ENCODE measurements around the gene STK32B. TPM values are rescaled to one million over a fixed set of nuclear protein-coding genes. Genes with fewer than 3 reads are reported as not detected.

Gene STK32B
- total and polyA plus RNA-seq, 4 donors = 0.02 to 0.28 (median 0.08) TPM; not detected in 1

DNA sequence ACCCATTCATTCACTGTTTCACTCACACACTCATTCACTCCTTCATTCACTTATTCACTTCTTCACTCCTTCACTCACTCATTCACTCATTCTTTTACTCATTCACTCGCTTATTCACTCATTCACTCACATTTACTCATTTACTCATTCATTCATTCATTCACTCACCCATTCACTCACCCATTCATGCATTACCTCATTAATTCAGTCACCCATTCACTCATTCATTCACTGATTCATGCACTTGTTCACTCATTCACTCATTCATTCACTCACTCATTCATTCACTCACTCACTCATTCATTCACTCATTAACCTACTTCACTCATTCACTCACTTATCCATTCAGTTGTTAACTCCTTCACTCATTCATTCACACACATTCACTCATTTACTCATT is 70.8 kb downstream of the STK32B start:
- no peak for DNase-seq (ENCODE audit: low spot score)
- H3K27me3 ChIP-seq (ENCODE audit: control insufficient read depth in 4 of 4, insufficient read depth in 4 of 4, low read length in 3 of 4) = peaks cover 0 to 2% (median 0%) of the 10 kb centered on the region in 4 donors
- WGBS = 93% methylated on average over 1 of the region's 1 CpG
- no peak for TF ChIP-seq RAD21 (IDR thresholded peaks at IDR 0.05)
- no peak for TF ChIP-seq SP1 (IDR thresholded peaks at IDR 0.05)
- no peak for TF ChIP-seq HNF4G (IDR thresholded peaks at IDR 0.05)
- TF ChIP-seq GABPA (IDR thresholded peaks at IDR 0.05 in 1 of 2, conservative IDR thresholded peaks at IDR 0.05 in 1 of 2) = no peak
- no peak for TF ChIP-seq MAX (IDR thresholded peaks at IDR 0.05)
- no peak for TF ChIP-seq JUND (IDR thresholded peaks at IDR 0.05)
- H3K4me3 ChIP-seq (ENCODE audit: low read depth in 1 of 3, low read length in 3 of 3) = no peak overlapping the region
- no peak overlapping the region for H3K27ac ChIP-seq (ENCODE audit: low read depth in 1 of 2, low read length in 2 of 2)
- no peaks in the 10 kb centered on the region for H3K4me1 ChIP-seq (ENCODE audit: control insufficient read depth in 4 of 4, insufficient read depth in 4 of 4, low read length in 3 of 4)
- no peaks in the 10 kb centered on the region for H3K9me3 ChIP-seq (ENCODE audit: control insufficient read depth in 4 of 4, low read length in 3 of 4)
- no peak overlapping the region for H3K9ac ChIP-seq (ENCODE audit: low read depth in 1 of 2, low read length in 2 of 2)
- no peaks in the 10 kb centered on the region for H3K36me3 ChIP-seq (ENCODE audit: control insufficient read depth in 4 of 4, insufficient read depth in 3 of 4, low read depth in 1 of 4, low read length in 3 of 4)

GRCh38 chr4:5124876-5125275 is 73.6 kb downstream of the STK32B start:
- TF ChIP-seq SP1 (IDR thresholded peaks at IDR 0.05) = no peak
- no peaks in the 10 kb centered on the region for H3K4me1 ChIP-seq (ENCODE audit: control insufficient read depth in 4 of 4, insufficient read depth in 4 of 4, low read length in 3 of 4)
- DNase-seq (ENCODE audit: low spot score) = no peak
- no peaks in the 10 kb centered on the region for H3K9me3 ChIP-seq (ENCODE audit: control insufficient read depth in 4 of 4, low read length in 3 of 4)
- no peak overlapping the region for H3K4me3 ChIP-seq (ENCODE audit: low read depth in 1 of 3, low read length in 3 of 3)
- 67% methylated on average over 2 of the region's 2 CpGs for WGBS
- no peak overlapping the region for H3K9ac ChIP-seq (ENCODE audit: low read depth in 1 of 2, low read length in 2 of 2)
- peaks cover 0 to 2% (median 0%) of the 10 kb centered on the region in 4 donors for H3K27me3 ChIP-seq (ENCODE audit: control insufficient read depth in 4 of 4, insufficient read depth in 4 of 4, low read length in 3 of 4)
- no peaks in the 10 kb centered on the region for H3K36me3 ChIP-seq (ENCODE audit: control insufficient read depth in 4 of 4, insufficient read depth in 3 of 4, low read depth in 1 of 4, low read length in 3 of 4)
- no peak overlapping the region for H3K27ac ChIP-seq (ENCODE audit: low read depth in 1 of 2, low read length in 2 of 2)

DNA sequence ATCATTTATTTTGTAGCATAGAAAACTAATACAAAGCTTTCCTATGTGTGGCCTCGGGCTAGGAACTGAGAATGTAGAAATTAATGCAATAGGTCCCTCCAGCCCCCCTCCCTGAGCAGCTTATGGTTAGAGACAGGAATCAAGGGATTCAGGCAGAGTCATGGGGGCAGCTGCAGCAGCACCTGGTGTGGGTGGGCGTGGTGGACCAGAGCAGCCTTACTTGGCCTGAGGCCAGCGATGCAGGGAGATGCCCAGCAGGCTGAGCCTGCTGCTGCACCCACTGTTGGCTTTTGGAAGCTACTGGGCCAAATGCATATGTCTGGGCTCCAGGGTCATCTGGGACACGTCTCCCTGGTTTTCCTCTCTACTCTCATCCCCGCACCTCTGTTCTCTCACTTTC is 74.0 kb downstream of the STK32B start:
- Histone ChIP-seq H3K9me3 (ENCODE audit: control insufficient read depth in 4 of 4, low read length in 3 of 4) (no peaks in the 10 kb centered on the region), H3K27me3 (ENCODE audit: control insufficient read depth in 4 of 4, insufficient read depth in 4 of 4, low read length in 3 of 4) (peaks cover 0 to 2% (median 0%) of the 10 kb centered on the region in 4 donors), H3K4me1 (ENCODE audit: control insufficient read depth in 4 of 4, insufficient read depth in 4 of 4, low read length in 3 of 4) (no peaks in the 10 kb centered on the region), H3K36me3 (ENCODE audit: control insufficient read depth in 4 of 4, insufficient read depth in 3 of 4, low read depth in 1 of 4, low read length in 3 of 4) (no peaks in the 10 kb centered on the region), H3K27ac (ENCODE audit: low read depth in 1 of 2, low read length in 2 of 2) (no peak overlapping the region), H3K9ac (ENCODE audit: low read depth in 1 of 2, low read length in 2 of 2) (no peak overlapping the region), H3K4me3 (ENCODE audit: low read depth in 1 of 3, low read length in 3 of 3) (no peak overlapping the region)
- DNase-seq (ENCODE audit: low spot score) = no peak
- 70% methylated on average over 5 of the region's 5 CpGs for WGBS
- TF ChIP-seq RXRA (IDR thresholded peaks at IDR 0.05) = no peak
- no peak for TF ChIP-seq GABPA (IDR thresholded peaks at IDR 0.05 in 1 of 2, conservative IDR thresholded peaks at IDR 0.05 in 1 of 2)
- no peak for TF ChIP-seq RAD21 (IDR thresholded peaks at IDR 0.05)

- Histone ChIP-seq H3K9ac (ENCODE audit: low read depth in 1 of 2, low read length in 2 of 2) (no peak overlapping the region), H3K36me3 (ENCODE audit: control insufficient read depth in 4 of 4, insufficient read depth in 3 of 4, low read depth in 1 of 4, low read length in 3 of 4) (no peaks in the 10 kb centered on the region), H3K4me3 (ENCODE audit: low read depth in 1 of 3, low read length in 3 of 3) (no peak overlapping the region), H3K27me3 (ENCODE audit: control insufficient read depth in 4 of 4, insufficient read depth in 4 of 4, low read length in 3 of 4) (peaks cover 0 to 2% (median 0%) of the 10 kb centered on the region in 4 donors), H3K4me1 (ENCODE audit: control insufficient read depth in 4 of 4, insufficient read depth in 4 of 4, low read length in 3 of 4) (no peaks in the 10 kb centered on the region), H3K27ac (ENCODE audit: low read depth in 1 of 2, low read length in 2 of 2) (no peak overlapping the region), H3K9me3 (ENCODE audit: control insufficient read depth in 4 of 4, low read length in 3 of 4) (peaks cover 0 to 1% (median 0%) of the 10 kb centered on the region in 4 donors)
- no peak for DNase-seq (ENCODE audit: low spot score)
- WGBS = 73% methylated on average over 5 of the region's 5 CpGs
- no peak for TF ChIP-seq RXRA (IDR thresholded peaks at IDR 0.05)
- no peak for TF ChIP-seq EGR1 (IDR thresholded peaks at IDR 0.05; ENCODE audit: low read depth in 2 of 2)
- no peak for TF ChIP-seq JUND (IDR thresholded peaks at IDR 0.05)
Measured at GRCh38 chr4:5126231-5126630, 75.0 kb downstream of the STK32B start.

DNA sequence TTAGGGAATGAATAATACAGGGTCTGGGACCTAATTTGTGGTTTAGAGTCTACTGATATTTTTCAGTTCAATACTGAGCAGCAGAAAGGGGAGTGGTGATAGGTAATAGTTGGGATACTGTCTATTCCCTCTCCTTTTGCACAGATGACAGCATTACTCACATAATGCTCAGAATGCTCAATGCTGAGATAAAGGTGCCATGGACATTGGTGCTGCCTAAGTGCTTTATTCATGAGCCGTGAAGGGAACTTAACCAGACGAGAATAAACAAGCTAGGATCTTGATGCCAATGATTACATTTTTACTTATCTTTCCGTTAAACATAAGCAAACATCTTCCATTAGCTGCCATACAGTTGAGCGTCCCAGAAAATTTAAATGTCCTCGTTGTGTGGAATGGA is 75.6 kb downstream of the STK32B start:
- 62% methylated on average over 5 of the region's 5 CpGs for WGBS
- Histone ChIP-seq H3K36me3 (ENCODE audit: control insufficient read depth in 4 of 4, insufficient read depth in 3 of 4, low read depth in 1 of 4, low read length in 3 of 4) (no peaks in the 10 kb centered on the region), H3K27me3 (ENCODE audit: control insufficient read depth in 4 of 4, insufficient read depth in 4 of 4, low read length in 3 of 4) (peaks cover 0 to 5% (median 0%) of the 10 kb centered on the region in 4 donors), H3K27ac (ENCODE audit: low read depth in 1 of 2, low read length in 2 of 2) (no peak overlapping the region), H3K4me1 (ENCODE audit: control insufficient read depth in 4 of 4, insufficient read depth in 4 of 4, low read length in 3 of 4) (no peaks in the 10 kb centered on the region), H3K9me3 (ENCODE audit: control insufficient read depth in 4 of 4, low read length in 3 of 4) (peaks cover 0 to 1% (median 0%) of the 10 kb centered on the region in 4 donors), H3K9ac (ENCODE audit: low read depth in 1 of 2, low read length in 2 of 2) (no peak overlapping the region), H3K4me3 (ENCODE audit: low read depth in 1 of 3, low read length in 3 of 3) (no peak overlapping the region)
- no peak for TF ChIP-seq TAF1 (conservative IDR thresholded peaks at IDR 0.05)
- TF ChIP-seq MAX (IDR thresholded peaks at IDR 0.05) = no peak
- TF ChIP-seq, protein P1, sequence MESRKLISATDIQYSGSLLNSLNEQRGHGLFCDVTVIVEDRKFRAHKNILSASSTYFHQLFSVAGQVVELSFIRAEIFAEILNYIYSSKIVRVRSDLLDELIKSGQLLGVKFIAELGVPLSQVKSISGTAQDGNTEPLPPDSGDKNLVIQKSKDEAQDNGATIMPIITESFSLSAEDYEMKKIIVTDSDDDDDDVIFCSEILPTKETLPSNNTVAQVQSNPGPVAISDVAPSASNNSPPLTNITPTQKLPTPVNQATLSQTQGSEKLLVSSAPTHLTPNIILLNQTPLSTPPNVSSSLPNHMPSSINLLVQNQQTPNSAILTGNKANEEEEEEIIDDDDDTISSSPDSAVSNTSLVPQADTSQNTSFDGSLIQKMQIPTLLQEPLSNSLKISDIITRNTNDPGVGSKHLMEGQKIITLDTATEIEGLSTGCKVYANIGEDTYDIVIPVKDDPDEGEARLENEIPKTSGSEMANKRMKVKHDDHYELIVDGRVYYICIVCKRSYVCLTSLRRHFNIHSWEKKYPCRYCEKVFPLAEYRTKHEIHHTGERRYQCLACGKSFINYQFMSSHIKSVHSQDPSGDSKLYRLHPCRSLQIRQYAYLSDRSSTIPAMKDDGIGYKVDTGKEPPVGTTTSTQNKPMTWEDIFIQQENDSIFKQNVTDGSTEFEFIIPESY (IDR thresholded peaks at IDR 0.05) = no peak
- no peak for TF ChIP-seq JUND (IDR thresholded peaks at IDR 0.05)
- no peak for TF ChIP-seq CTCF (IDR thresholded peaks at IDR 0.05; ENCODE audit: low read depth, low read length, missing input control)
- no peak for DNase-seq (ENCODE audit: low spot score)

Data from liver (tissue), 9 donors.